T-helper 2 cell (primary cell): Measurements from ENCODE around the gene SLC7A6.

Experiments
- DNase-seq, 5 experiments: peaks; one replicate each; pipeline versions ENCODE4 v3.0.0 to v3.0.0-alpha.2; 2012 to 2022
- total RNA-seq, 2 donors: gene quantifications; one replicate each; lab custom pipeline; 2026; lab: John Stamatoyannopoulos, UW

Gene SLC7A6
- total RNA-seq: 195 to 235 reads per million in 2 donors

DNA sequence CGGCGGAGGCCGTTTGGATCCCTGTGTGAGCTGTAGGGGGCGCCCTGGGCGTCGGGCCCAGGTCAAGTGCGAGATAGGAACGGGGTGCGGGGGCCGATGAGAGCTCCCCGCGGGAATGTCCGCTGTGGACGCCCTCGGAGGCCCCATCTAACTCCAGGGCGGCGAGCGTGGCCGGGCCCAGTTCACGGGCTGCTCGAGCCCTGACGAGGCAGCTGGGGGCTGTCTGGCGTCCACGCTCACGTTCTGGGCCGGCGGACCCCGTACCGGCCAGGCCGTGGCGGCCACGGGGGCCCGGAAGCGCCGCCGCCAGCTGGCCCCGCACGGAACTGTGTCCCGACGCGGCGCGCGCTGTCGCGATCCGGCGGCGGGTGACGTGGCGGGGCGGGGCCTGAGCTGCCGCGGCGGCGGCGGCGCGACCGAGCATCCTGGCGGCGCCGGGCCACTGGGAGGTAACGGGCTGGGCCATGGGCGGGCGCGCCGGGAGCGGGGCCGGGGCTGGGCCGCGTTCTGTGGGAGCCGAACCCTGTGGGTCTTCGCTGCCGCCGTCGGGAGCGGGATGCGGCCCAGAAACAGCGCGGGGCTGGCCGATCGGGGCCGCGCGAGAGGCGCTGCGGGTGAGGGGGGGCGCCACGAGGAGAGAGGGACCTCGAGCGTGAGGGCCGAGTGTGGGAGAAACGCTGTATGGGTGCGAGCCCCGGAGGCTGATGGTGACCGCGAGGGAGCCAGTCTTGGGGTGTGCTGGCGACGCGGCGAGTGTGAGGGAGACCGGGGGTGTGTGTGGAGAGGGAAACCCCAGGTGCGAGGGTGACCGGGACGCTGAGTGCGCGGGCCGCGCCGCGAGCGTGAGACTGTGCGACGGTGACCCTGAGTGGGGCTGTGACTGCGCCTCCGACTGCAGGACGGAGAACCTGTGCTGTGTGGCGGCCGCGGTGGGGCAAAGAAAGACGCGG lies at the start of gene SLC7A6:
Gene SLC7A6 (plus strand): TSS at position 399 of the 950 bp plus-strand sequence. CDS start 10,201 bp downstream, outside the sequence.
- DNase-seq: peak; percentile 74 to 84 (median 80)

DNA sequence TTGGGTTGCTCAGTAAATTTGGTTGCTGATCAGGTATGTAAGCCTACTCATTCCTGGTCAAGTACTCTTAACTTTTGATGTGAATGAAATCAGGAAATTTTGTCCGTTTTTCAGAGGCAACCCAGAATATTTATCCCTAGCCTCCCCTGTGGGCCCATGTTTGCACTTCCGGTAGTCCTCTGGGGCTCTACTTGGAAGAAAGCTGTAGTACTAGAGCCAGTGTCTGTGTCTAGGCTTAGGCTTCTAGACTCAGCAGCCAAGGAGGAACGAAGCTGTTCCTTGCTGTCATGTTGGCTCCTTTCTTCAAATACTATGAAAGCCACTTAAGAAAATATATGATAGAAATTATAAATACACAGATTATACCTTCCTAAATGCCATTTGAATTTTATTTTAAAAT lies 49.6 kb upstream of the SLC7A6 start:
- no peak for DNase-seq

DNA sequence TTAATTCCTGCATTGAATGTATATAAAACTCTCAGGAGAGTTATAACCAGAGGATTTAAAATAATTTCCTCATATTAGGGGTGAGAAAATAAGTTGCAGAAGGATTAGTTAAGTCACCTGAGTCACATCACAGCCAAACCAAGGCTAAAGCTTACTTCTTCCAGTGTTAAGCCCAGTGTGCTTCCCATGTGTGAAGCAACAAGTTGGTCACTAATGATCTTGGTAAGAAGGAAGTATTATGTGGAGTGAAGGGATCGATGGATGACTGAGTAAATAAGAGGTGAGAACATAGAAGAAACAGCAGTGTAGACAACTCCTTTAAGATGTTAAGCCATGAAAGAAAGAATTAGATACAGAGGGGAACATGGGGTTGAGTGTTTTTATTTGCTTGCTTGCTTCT lies 49.0 kb upstream of the SLC7A6 start:
- no peak for DNase-seq

DNA sequence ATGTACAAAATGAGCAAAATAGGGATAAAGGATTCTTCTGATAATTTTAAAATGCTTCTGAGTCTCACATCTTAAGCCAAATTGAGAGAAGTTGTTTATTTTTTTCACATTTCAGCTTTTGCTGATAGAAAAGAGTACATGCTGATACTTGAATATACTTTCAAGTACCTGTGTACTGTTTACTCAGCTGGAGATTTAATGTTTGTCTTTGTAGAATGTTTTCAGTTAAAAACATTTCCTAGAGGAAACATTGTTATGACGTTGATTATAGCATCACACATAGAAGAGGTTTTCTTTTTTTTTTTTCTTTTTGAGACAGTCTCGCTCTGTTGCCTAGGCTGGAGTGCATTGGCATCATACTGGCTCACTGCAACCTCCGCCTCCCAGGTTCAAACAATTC lies 48.1 kb upstream of the SLC7A6 start:
- DNase-seq: no peak

DNA sequence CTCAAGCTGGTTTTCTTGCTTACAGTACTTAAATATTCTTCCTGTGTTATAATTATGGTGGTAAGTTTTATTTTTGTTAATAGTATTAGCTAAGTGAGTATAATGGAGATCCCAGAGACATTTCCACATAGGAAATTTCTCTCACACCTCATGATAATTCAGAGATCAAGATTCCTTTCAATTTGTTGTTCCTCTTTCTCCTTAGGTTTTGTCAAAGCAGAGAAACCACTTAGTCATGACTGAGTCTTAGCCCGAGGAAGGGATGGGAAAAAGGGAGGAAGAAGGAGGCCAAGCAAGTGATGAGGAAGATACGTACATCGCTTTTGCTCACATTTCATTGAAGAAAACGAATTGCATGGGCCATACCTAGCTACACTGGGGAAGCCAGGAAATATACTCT lies 46.8 kb upstream of the SLC7A6 start:
- no peak for DNase-seq

DNA sequence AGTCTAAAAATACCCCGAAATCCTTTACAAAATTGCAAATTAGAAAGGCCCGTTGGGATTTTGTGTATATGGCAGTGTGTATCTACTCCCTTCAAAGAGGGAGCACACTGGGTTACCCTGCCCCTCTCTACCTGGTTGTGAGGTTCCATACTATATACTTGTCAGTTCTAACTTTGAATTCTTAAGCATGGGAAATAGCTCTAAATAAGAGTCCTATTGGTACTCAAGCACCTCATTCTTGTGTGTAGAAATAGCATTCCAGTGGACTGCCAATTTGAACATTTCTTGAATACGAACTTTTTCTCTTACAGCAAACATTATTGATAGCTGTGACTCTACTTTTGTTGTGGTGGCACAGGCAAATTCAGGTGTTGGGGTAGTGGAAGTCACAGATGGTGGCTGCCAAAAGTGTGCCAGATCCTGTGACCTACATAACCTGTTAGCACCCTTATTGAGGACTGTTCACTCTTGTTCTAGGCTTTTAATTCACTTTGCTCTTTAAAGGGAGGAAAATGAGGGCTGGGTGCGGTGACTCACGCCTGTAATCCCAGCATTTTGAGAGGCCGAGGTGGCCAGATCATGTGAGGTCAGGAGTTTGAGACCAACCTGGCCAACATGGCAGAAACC lies 44.5 kb upstream of the SLC7A6 start:
- DNase-seq: no peak

DNA sequence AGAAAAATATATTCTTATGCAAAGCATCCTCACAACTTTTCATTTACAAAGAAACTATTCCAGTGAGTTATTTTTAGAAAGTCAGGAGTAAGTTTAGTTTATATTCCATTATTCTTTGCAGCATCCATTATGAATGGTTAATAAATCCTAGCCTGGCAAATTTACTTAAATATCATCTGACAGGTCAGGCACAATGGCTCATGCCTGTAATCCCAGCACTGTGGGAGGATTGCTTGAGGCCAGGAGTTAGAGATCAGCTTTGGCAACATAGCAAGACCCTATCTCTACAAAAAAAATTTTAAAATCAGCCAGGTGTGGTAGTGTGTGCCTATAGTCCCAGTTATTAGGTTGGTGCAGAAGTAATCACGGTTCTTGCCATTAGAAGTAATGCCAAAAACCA lies 41.3 kb upstream of the SLC7A6 start:
- DNase-seq: no peak

DNA sequence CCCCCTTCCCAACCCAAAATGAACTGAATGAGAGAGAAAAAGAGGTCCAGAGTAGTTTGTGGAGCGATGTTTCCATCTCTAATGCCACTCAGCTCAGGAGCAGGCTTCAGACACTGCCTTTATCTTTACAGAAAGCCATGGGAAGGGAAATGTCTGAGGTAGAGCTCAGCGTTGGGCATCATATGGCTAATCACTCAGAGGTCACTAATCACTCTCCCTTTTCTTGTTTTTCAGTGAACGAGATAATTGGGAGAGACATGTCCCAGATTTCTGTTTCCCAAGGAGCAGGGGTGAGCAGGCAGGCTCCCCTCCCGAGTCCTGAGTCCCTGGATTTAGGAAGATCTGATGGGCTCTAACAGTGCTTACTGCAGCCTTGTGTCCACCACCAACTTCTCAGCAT lies 38.2 kb upstream of the SLC7A6 start:
- no peak for DNase-seq

DNA sequence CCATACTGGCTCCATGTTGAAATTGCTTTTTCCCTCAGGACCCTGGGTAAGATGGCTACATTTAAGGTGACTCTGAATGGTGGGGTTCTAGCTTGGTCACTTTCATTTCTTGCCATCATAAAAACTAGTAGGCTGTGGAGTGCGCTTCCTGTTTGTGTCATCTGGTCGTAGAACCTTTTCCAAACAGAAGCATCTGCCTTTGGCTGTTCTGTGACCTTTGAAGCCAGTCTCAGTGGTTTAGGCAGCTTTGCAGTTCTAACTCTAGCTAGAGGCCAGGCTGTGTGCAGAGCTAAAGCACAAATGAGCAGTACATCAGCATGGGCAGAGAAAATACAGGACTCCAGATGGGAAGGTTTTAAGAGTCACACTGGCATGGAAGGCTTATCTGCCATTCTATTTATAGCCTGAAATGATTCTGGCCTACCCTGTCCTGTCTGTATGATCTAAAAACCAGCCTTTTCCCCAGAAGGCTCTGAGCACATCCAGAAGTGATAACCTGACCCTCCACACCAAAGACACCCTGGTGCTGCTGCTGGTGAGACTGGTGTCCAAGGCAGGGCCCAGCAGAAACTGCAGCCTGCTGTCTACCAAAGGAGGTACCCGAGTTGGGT lies 37.0 kb upstream of the SLC7A6 start:
- peak in 1 of 5 experiments; percentile 57 for DNase-seq

DNA sequence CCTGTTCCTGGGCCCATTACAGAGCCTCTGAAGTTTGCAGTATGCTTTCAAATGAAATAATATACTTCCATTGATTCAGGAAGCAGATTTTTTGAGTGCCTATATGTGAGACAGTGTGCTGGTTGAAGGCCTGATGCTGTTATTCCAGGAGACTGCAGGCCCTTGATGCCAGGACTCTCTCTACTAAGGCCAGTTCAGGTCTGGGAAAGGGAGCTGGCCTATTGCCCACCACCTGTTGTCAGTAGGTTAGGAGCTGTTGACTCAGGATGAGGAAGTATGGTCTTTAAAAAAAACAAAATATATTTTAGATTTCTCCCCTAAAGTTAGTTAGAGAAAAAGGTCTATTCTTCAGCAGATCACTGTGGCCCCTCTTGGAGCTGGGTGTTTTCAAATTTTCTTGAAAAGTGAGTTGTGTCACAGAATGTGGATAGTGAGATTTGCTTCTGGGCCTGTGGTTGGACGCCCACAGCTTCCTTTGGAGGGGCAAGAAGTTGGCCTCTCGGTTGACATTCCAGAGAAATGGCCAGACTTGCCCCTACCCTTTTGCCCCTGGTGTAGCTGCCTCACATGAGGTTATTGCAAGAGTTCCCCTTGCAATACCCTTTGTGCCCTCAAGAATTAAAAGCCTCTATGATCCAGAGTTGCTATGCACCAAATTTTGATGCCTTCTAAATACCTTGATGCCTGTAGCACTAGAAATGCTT lies 36.3 kb upstream of the SLC7A6 start:
- no peak for DNase-seq

DNA sequence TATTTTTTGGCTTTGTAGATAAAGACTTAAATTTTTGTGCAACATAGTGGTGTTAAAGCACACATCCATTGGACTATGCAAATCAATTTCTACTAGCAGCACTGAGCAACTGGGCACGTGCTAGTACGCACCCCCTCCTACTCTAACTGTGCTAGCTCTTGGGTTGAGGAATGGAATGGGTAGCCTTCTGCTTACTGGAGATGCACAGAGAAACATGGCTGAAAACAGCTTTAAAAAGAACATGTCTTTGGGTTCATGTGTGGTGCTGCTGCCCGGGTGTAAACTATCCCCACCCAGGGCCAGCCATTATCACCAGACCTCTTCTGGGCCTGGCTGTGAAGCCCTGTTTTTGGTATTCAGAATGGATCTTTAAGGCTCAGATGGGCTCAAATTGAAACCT lies 35.7 kb upstream of the SLC7A6 start:
- DNase-seq: no peak

DNA sequence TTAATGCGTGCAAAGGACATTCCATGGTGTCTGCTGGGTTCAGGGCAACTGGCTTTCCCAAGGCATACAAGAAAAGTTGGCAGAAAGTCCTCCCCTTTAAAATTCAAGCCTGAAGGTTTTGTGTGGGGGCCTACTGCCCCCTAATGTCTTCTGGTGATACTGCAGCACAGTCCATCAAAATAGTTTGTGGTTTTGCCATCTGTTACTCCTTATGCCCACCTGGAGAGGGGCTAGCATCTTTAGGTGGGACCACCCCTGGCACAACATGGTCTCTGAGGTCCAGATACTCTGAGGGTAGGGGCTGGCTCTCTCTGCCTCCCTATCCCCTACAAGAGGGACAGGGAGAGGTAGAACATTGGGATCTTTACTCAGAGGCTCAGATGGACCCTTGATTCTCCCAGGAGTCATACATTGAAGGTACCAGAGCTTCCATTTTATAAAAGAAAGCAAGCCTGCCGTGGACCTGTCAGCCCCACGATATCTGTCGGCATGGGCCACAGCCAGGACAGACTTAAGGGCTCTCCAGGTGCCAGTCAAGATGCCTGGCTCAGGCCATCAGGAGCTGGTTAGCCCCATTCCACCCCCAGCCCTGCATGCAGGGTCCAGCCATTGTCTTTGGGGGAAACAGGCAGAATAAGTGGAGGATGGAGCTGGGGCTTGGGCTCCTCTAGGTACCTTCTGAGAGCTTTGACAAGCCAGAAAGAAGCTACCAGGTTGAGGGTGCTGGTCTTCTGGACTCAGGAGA lies 34.7 kb upstream of the SLC7A6 start:
- peak in 1 of 5 experiments; percentile 32 for DNase-seq

DNA sequence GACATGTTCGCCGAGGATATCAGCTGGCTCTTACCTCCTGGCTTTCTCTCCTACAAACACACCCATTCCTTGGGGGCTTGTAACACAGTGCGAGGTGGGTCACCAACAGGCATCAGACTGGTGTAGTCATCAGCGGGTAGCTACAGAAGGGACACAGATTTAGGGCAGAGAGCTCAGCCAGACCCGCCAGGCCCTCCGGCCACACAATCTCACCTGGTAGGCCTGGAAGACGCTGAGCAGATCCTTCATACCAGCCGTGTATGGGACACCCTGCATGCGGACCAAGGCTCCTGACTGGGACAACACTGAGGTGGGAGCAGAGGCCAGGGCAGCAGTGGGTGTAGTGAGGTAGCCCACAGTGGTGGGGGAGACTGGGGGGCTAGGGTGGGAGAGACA lies 34.2 kb upstream of the SLC7A6 start:
- DNase-seq: no peak

DNA sequence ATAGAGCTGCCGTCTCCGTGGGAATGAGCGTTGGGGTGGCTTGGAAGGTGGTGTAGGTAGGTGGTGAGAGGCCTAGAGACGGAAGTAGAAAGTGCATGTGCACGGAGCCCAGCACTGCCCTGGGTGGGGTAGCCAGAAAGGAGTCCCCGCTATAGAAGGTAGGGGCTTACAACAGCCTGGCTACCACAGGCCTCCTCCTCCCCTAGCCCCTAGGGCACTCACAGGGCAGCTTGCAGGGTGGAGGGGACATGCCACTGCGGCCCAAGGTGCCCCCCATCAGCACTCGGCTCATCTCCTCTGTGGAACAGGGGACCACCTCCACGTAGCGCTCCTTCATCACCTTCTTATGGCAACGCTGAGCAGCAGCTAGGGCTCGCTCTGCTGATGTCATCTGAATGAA lies 33.4 kb upstream of the SLC7A6 start:
- no peak for DNase-seq

DNA sequence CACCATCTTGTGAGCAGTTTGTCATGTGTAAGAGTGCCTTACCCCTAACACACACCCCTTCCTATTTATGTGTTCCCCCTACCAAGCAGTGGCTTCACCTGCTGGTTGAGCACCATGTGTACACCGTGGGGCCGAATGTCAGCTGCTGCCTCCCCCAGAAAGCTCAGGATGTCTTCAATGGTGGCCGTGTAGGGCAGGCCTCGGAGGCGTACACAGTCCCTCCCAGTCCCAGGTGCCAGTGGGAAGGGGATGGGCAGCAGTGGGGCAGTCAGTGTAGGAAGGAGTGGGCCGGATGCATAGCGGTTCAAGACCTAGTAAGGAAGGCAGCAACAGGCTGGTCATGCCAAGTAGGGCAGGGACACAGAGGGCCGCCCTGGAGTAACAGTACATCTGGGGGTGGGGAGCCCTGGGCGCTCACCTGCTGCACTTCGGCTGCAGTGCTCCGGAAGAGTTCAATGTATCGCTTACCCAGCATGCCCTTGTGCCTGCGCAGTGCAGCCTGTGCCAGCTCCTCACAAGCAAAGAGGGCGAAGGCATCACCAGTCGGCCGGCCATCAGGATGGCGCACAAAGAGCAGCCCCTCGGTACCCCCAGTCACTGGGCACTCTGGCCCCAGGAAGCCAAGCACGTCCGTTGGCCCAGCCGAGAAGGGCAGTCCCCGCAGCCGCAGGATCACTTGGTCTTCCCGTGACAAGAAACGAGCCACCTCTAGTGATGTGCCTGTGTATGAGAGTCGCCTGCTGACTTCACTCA lies 32.8 kb upstream of the SLC7A6 start:
- DNase-seq: no peak

DNA sequence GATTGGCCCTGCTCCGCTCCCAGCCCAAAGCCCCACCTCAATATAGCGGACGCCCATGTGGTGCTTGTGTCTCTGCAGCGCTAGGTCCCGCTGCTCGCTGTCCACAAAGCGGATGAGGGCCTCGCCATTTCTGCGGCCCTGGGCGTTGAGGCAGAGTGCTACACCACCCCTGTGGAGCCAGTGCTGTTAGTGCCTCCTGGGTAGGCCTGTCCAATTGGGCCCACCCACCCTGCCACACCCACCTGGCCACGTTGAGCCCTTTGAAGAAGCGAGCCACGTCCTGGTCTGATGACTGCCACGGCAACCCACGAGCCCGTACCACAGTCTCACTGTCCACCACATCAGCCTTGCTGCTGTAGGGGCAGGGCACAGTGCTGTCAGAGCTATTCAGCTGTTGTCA lies 32.0 kb upstream of the SLC7A6 start:
- no peak for DNase-seq

DNA sequence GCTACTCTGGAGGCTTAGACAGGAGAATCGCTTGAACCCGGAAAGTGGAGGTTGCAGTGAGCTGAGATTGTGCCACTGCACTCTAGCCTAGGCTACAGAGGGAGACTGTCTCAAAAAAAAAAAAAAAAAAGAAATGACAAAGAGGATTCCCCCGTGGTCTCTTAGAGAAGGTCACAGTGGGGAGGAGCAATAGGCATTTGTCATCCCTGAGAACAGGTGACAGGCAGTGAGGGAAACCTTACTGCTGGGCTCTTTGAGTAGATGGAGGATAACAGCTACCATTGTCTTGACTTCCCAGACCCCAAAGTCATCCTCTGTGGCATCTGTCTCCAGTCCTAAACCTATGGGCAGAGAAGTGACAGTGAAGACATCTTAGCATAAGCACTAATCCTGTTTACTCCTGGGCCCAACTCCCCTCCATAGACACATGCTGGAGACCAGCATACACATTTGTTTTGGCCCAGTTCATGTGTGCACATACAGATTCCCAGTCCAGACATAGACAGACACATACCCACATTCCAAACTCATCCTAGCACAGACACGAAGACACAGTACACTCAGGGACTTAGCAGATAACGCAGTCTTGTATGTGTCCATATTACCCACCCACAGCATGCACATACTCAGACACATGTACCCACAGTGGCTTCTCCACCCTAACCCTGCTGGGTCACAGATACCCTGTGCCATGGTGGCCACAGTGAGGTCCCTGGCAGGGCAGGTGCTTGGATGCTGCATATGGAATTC lies 31.1 kb upstream of the SLC7A6 start:
- no peak for DNase-seq

DNA sequence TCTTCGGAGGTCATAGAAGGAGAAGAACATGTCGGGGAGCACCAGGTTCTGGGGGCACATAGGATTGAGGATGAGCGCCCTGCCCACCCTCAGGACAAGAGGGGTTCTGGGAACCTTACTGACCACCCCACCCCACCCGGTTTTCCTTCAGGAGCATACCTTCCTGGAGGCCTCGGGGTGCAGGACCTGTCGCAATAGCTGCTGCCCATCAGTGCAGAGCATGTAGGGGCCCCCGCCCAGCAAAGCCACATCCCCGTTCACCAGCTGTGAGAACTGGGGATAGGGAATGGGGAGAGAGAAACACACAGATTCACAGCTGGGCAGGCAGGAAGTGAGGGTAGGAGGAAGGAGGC lies 30.5 kb upstream of the SLC7A6 start:
- DNase-seq: no peak

DNA sequence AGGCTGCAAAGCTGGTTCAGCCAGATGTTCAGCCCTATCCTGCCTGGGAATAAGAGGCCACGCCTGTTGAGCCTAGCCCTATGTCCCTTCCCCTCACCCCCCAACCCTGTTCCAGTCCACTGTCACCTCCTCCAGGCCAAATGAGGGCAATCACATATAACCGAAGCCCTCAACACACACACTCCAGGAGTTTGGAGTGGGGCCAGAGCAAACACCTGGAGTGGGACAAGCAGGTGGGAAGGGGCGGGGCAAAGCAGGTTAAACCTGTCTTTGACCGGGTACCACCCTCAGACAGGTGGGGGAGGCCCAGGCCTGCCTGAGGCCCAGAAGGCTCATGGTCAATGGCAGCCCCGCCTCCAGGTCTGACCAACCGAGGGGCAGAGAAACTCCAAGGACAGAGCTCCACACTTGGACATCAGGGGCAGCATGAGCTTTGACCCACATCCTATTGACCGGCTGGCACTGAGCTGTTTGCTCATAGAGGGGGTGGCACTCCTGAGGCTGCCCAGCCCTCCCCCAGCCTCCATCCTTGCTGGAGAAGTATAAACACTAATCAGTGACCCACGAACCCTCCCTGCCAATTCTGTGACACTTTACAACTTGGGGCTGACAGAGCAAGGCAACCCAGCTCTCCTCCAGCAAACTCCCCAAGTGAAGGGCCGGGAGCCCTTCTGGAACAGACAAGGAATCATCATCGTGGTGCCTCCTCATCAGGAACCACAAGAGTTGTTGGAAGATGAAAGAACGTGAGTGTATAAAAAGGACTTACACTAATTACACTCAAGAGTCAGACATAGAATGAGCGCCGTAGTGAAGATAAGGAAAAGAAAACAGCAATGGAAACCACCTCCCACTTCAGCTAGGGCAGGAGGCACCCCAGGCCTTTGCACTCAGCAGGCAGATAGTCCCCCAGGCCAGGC lies 29.9 kb upstream of the SLC7A6 start:
- DNase-seq: no peak
